ENCODE results near the gene NAPG.
A peak's percentile ranks its signal among the peaks of the same experiment; 100 is the strongest.
"Not testable (repeated sequence)": the region's sequence is repeated elsewhere in the genome, so short reads cannot be mapped to it uniquely, and the experiment has no call there.

The NAPG gene

DNA sequence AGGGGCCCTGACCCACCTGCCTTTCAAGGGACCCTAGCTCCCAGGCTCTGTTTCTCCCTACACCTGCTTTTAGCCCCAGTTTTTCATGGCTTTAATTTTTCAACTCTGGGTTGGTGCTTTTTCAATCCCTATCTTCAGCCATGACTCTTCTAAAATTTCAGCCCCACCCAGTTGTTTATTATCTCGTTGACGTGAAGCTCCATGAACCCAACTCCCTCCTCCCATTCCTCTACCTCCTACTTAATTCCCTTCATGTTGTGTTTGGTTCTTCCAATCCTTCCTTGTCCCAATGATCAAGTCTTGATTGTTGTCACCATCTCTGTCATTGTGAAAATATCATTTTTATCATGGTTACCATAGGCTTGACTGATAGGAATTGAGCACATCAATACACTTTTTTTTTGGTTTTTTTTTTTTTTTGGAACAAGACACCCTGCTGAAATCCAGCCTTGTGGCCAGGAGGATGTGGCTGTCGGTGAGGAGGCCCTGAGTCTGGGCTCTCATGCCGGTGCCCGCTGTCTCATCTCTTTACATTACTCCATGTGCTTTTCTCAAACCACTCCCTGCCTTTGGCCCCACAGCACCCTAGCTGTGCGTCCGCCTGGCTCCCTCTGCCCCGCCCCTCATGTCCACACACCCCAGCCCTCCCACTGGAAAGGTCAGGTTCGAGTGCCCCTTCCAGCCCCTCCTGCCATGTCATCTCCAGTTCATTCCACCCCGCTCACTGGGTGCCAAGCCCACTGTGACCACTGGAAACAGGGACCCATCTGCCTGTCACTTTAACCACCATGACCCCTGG lies 39.3 kb downstream of the NAPG start:
- Histone ChIP-seq H2AFZ (ENCODE audit: low read length) (no peak overlapping the region), H3K18ac (ENCODE audit: low read length) (peak overlapping the region; percentile 77), H3K27ac (replicated peaks; ENCODE audit: low read length) (no peak overlapping the region), H3K23ac (ENCODE audit: low read depth, low read length, poor library complexity) (no peak overlapping the region), H3K4me1 (ENCODE audit: control insufficient read depth in 2 of 2, insufficient read depth in 1 of 2, low read depth in 1 of 2, low read length in 2 of 2) (peaks cover 0 to 4% of the 10 kb centered on the region in 2 donors), H3K4ac (ENCODE audit: low read length) (no peak overlapping the region), H2BK120ac (ENCODE audit: low read depth, low read length) (no peak overlapping the region), H2BK12ac (ENCODE audit: low read length) (no peak overlapping the region), H3K14ac (ENCODE audit: low read length) (no peak overlapping the region), H3K4me2 (ENCODE audit: insufficient read depth, low read length, poor library complexity, severe bottlenecking) (no peak overlapping the region), H2BK15ac (ENCODE audit: low read length) (no peak overlapping the region), H3K36me3 (replicated peaks in 1 of 2; ENCODE audit: control insufficient read depth in 2 of 2, insufficient read depth in 2 of 2, low read length in 2 of 2) (no peaks in the 10 kb centered on the region), H3K4me3 (ENCODE audit: low read length in 2 of 2) (no peak overlapping the region), H2BK5ac (ENCODE audit: low read length) (no peak overlapping the region), H4K91ac (ENCODE audit: low read depth, low read length, poor library complexity) (no peak overlapping the region), H4K8ac (ENCODE audit: low read depth, low read length) (no peak overlapping the region), H3K9ac (ENCODE audit: low read depth, low read length, poor library complexity) (no peak overlapping the region), H3K9me3 (replicated peaks in 1 of 2; ENCODE audit: control insufficient read depth in 2 of 2, insufficient read depth in 1 of 2, low read depth in 1 of 2, low read length in 2 of 2) (peaks cover 0 to 3% of the 10 kb centered on the region in 2 donors), H3K79me1 (ENCODE audit: low read depth, low read length) (no peaks in the 10 kb centered on the region), H2AK5ac (ENCODE audit: low read depth, low read length) (no peak overlapping the region), H3K27me3 (ENCODE audit: control insufficient read depth in 3 of 3, insufficient read depth in 3 of 3, low read depth in 1 of 3, low read length in 3 of 3) (no peaks in the 10 kb centered on the region)
- no peak for DNase-seq (ENCODE audit: low spot score)
- no CpG with 5 or more reads among the region's 10 CpGs for WGBS, 2 donors (ENCODE audit: extremely low coverage in 2 of 2, insufficient read length in 2 of 2, insufficient replicate concordance in 1 of 2)

DNA sequence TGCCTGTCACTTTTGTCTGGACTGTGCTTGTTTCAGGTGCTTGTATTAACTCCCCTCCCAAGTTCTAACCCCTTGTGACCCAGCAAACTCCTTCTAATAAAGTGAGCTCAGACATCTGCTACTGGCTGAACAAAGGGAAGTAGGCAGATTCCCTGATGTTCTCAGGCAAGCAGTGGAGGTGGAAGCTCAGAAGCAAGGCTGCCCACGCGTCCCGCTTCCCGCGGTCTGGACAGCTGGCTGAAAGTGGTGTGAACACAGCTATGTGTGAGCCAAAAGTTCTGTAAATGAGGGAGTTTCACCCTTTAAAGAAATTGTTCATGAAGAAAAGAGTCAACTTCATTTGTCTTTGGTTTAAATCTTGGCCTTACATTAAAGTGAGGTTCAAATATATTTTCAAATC lies 40.0 kb downstream of the NAPG start:
- no peak for DNase-seq (ENCODE audit: low spot score)
- H3K27ac ChIP-seq (replicated peaks; ENCODE audit: low read length): no peak overlapping the region

DNA sequence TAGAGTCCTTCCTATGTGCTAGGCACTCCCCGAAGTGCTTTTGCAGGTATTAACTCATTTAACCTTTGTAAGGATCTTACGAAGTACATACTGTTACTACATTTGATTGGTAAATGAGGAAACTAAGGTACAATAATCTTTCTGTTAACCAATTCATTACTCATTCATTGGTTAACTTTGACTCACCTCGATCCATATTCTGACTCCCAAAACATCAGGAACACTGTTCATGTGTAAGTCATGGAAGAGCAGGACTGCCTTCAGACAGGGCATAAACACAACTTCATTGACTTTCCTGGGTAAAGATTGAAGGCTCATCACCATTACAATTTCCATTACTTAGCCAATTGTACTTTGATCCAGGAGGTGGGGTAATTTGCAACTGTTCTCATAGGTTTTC lies 40.6 kb downstream of the NAPG start:
- no peak overlapping the region for H2BK12ac ChIP-seq (ENCODE audit: low read length)
- no peak overlapping the region for H3K18ac ChIP-seq (ENCODE audit: low read length)
- H3K14ac ChIP-seq (ENCODE audit: low read length): no peak overlapping the region
- no peak for DNase-seq (ENCODE audit: low spot score)
- H3K9me3 ChIP-seq (replicated peaks in 1 of 2; ENCODE audit: control insufficient read depth in 2 of 2, insufficient read depth in 1 of 2, low read depth in 1 of 2, low read length in 2 of 2): peaks cover 0 to 3% of the 10 kb centered on the region in 2 donors
- no peaks in the 10 kb centered on the region for H3K79me1 ChIP-seq (ENCODE audit: low read depth, low read length)
- no peaks in the 10 kb centered on the region for H3K36me3 ChIP-seq (replicated peaks in 1 of 2; ENCODE audit: control insufficient read depth in 2 of 2, insufficient read depth in 2 of 2, low read length in 2 of 2)
- no peak overlapping the region for H3K4me2 ChIP-seq (ENCODE audit: insufficient read depth, low read length, poor library complexity, severe bottlenecking)
- H3K4me1 ChIP-seq (ENCODE audit: control insufficient read depth in 2 of 2, insufficient read depth in 1 of 2, low read depth in 1 of 2, low read length in 2 of 2): peaks cover 0 to 2% of the 10 kb centered on the region in 2 donors
- H2AFZ ChIP-seq (ENCODE audit: low read length): no peak overlapping the region
- no peak overlapping the region for H3K9ac ChIP-seq (ENCODE audit: low read depth, low read length, poor library complexity)
- H4K91ac ChIP-seq (ENCODE audit: low read depth, low read length, poor library complexity): no peak overlapping the region
- H3K27ac ChIP-seq (replicated peaks; ENCODE audit: low read length): no peak overlapping the region
- H2BK5ac ChIP-seq (ENCODE audit: low read length): no peak overlapping the region
- H2BK120ac ChIP-seq (ENCODE audit: low read depth, low read length): no peak overlapping the region
- no peak overlapping the region for H3K23ac ChIP-seq (ENCODE audit: low read depth, low read length, poor library complexity)
- H2BK15ac ChIP-seq (ENCODE audit: low read length): no peak overlapping the region
- H3K27me3 ChIP-seq (ENCODE audit: control insufficient read depth in 3 of 3, insufficient read depth in 3 of 3, low read depth in 1 of 3, low read length in 3 of 3): no peaks in the 10 kb centered on the region
- no peak overlapping the region for H3K4ac ChIP-seq (ENCODE audit: low read length)
- H3K4me3 ChIP-seq (ENCODE audit: low read length in 2 of 2): no peak overlapping the region
- H2AK5ac ChIP-seq (ENCODE audit: low read depth, low read length): no peak overlapping the region
- WGBS, 2 donors (ENCODE audit: extremely low coverage in 2 of 2, insufficient read length in 2 of 2, insufficient replicate concordance in 1 of 2): no CpG with 5 or more reads among the region's 3 CpGs
- no peak overlapping the region for H4K8ac ChIP-seq (ENCODE audit: low read depth, low read length)

More for the DNA sequence above, 40.0 kb downstream of the NAPG start:
- Histone ChIP-seq H2BK15ac (ENCODE audit: low read length) (no peak overlapping the region), H3K18ac (ENCODE audit: low read length) (no peak overlapping the region), H2BK120ac (ENCODE audit: low read depth, low read length) (no peak overlapping the region), H2BK5ac (ENCODE audit: low read length) (no peak overlapping the region), H2AFZ (ENCODE audit: low read length) (no peak overlapping the region), H2BK12ac (ENCODE audit: low read length) (no peak overlapping the region), H3K9me3 (replicated peaks in 1 of 2; ENCODE audit: control insufficient read depth in 2 of 2, insufficient read depth in 1 of 2, low read depth in 1 of 2, low read length in 2 of 2) (peaks cover 0 to 3% of the 10 kb centered on the region in 2 donors), H3K36me3 (replicated peaks in 1 of 2; ENCODE audit: control insufficient read depth in 2 of 2, insufficient read depth in 2 of 2, low read length in 2 of 2) (no peaks in the 10 kb centered on the region), H3K14ac (ENCODE audit: low read length) (no peak overlapping the region), H3K27me3 (ENCODE audit: control insufficient read depth in 3 of 3, insufficient read depth in 3 of 3, low read depth in 1 of 3, low read length in 3 of 3) (no peaks in the 10 kb centered on the region), H2AK5ac (ENCODE audit: low read depth, low read length) (no peak overlapping the region), H4K8ac (ENCODE audit: low read depth, low read length) (no peak overlapping the region), H3K4me3 (ENCODE audit: low read length in 2 of 2) (no peak overlapping the region), H3K4me1 (ENCODE audit: control insufficient read depth in 2 of 2, insufficient read depth in 1 of 2, low read depth in 1 of 2, low read length in 2 of 2) (peaks cover 0 to 2% of the 10 kb centered on the region in 2 donors), H4K91ac (ENCODE audit: low read depth, low read length, poor library complexity) (no peak overlapping the region), H3K9ac (ENCODE audit: low read depth, low read length, poor library complexity) (no peak overlapping the region), H3K79me1 (ENCODE audit: low read depth, low read length) (no peaks in the 10 kb centered on the region), H3K23ac (ENCODE audit: low read depth, low read length, poor library complexity) (no peak overlapping the region), H3K4ac (ENCODE audit: low read length) (no peak overlapping the region), H3K4me2 (ENCODE audit: insufficient read depth, low read length, poor library complexity, severe bottlenecking) (no peak overlapping the region)
- no CpG with 5 or more reads among the region's 5 CpGs for WGBS, 2 donors (ENCODE audit: extremely low coverage in 2 of 2, insufficient read length in 2 of 2, insufficient replicate concordance in 1 of 2)

DNA sequence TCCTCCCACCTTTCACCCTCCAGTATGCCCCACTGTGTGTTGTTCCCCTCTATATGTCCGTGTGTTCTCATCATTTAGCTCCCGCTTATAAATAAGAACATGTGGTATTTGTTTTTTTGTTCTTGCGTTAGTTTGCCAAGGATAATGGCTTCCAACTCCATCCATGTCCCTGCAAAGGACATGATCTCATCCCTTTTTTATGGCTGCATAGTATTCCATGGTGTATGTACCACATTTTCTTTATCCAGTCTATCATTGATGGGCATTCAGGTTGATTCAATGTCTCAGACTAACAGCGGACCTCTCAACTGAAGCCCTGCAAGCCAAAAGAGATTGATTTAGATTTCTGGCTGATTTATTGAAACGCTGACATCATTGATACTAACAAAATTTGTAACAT lies 44.1 kb downstream of the NAPG start:
- H2BK120ac ChIP-seq (ENCODE audit: low read depth, low read length); H2BK15ac ChIP-seq (ENCODE audit: low read length); H3K79me1 ChIP-seq (ENCODE audit: low read depth, low read length); H3K36me3 ChIP-seq (replicated peaks in 1 of 2; ENCODE audit: control insufficient read depth in 2 of 2, insufficient read depth in 2 of 2, low read length in 2 of 2); H3K27me3 ChIP-seq (ENCODE audit: control insufficient read depth in 3 of 3, insufficient read depth in 3 of 3, low read depth in 1 of 3, low read length in 3 of 3); H3K23ac ChIP-seq (ENCODE audit: low read depth, low read length, poor library complexity); H3K4me3 ChIP-seq (ENCODE audit: low read length in 2 of 2); H3K4me1 ChIP-seq (ENCODE audit: control insufficient read depth in 2 of 2, insufficient read depth in 1 of 2, low read depth in 1 of 2, low read length in 2 of 2); H4K8ac ChIP-seq (ENCODE audit: low read depth, low read length); H3K4ac ChIP-seq (ENCODE audit: low read length); H3K18ac ChIP-seq (ENCODE audit: low read length); H2AK5ac ChIP-seq (ENCODE audit: low read depth, low read length); H3K9me3 ChIP-seq (replicated peaks in 1 of 2; ENCODE audit: control insufficient read depth in 2 of 2, insufficient read depth in 1 of 2, low read depth in 1 of 2, low read length in 2 of 2); H2BK5ac ChIP-seq (ENCODE audit: low read length); H3K27ac ChIP-seq (replicated peaks; ENCODE audit: low read length); H2AFZ ChIP-seq (ENCODE audit: low read length); H3K9ac ChIP-seq (ENCODE audit: low read depth, low read length, poor library complexity); H3K4me2 ChIP-seq (ENCODE audit: insufficient read depth, low read length, poor library complexity, severe bottlenecking); H3K14ac ChIP-seq (ENCODE audit: low read length); H2BK12ac ChIP-seq (ENCODE audit: low read length); DNase-seq (ENCODE audit: low spot score); H4K91ac ChIP-seq (ENCODE audit: low read depth, low read length, poor library complexity): not testable (repeated sequence)
- no CpG with 5 or more reads among the region's 5 CpGs for WGBS, 2 donors (ENCODE audit: extremely low coverage in 2 of 2, insufficient read length in 2 of 2, insufficient replicate concordance in 1 of 2)
